Ovary (tissue), 3 donors: ENCODE results near the gene PKN1.

Experiments
- CTCF ChIP-seq, 3 donors: fragments of 450-650 bp in 2 of 3; fragments of 200-600 bp in 1 of 3; IDR thresholded peaks; one replicate each; pipeline versions ENCODE4 v1.5.1 to v1.8.0; 2016 to 2022; ENCODE audit warnings: antibody characterized with exemption in 3 of 3, mild to moderate bottlenecking in 1 of 3
- POLR2A ChIP-seq: fragments of 450-650 bp; IDR thresholded peaks from one replicate; pipeline ENCODE4 v1.6.1; 2017; ENCODE audit warnings: antibody characterized with exemption, mild to moderate bottlenecking, moderate library complexity
- donor health status: DM: no; HTN: no; CAD: no.

GRCh38 chr19:14407605-14408484, 25.3 kb upstream of the PKN1 start:
- TF ChIP-seq CTCF (IDR thresholded peaks at IDR 0.05) (no peak), POLR2A (no peak)
